ENCODE measurements around the gene DDHD1.
A peak's percentile ranks its signal among the peaks of the same experiment; 100 is the strongest.
"Not testable (repeated sequence)": the region's sequence is repeated elsewhere in the genome, so short reads cannot be mapped to it uniquely, and the experiment has no call there.

DDHD1 gene

DNA sequence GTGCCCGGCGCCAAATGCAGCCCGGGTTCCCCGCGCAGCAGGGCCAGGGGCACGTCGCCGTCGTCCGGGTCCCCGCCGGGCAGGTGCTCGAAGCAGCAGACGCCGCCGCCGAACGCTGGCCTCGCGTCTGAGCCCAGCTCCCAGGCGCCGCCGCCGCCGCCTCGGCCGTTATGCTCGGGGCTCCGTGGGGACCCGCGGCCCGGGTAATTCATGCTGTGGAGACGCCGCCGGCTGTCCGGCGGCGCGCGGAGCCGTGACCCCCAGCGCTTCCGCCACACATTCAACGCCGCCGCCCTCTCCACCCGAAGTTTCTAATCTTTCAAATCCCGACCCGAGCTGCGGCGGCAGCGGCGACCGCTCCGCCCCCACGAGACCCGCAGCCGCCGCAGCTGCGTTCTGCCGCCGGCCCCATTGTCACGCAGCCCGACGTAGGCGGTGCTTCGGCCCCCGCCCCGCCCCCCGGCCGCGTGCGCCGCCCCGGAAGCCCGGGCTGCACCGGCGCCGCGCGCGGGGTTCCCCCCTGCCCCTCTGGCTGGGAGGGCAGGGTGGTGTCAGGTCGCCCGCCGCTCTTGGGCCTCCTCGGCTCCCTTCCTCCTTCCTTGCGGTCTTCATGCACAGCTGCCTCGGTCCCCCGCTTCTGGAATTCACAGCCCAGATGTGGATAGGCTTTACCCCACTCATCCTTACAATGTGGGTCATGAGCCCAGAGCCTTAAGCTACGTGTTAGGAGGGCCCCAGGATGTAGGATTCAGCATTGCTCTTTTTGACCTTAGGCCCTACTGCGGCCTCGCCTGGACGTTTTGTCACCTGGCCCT, at the start of gene DDHD1:
TSS of gene DDHD1 (minus strand) at position 437 of the 815 bp plus-strand sequence. CDS start at position 212, 225 bp downstream.
- DNase-seq (ENCODE audit: low read depth in 2 of 2), result peak; percentile 73 to 76

DNA sequence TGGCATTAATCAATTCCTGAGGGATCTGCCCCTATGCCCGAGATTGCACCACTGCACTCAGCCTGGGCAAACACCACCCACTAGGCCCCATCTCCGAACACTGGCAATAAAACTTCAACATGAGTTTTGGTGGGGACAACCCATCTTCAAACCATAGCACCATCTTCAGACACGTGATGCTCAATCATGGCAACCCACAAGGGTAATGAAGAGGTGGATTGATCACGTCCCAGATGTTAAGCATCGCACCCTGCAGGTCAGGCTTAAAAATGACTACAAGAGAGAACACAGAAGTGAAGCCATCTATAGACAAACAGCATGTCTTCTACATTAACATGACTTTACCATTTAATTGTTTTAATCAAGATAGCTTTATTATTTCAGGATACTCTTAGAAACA, 42.8 kb upstream of the DDHD1 start:
- DNase-seq (ENCODE audit: low read depth in 2 of 2), result no peak

DNA sequence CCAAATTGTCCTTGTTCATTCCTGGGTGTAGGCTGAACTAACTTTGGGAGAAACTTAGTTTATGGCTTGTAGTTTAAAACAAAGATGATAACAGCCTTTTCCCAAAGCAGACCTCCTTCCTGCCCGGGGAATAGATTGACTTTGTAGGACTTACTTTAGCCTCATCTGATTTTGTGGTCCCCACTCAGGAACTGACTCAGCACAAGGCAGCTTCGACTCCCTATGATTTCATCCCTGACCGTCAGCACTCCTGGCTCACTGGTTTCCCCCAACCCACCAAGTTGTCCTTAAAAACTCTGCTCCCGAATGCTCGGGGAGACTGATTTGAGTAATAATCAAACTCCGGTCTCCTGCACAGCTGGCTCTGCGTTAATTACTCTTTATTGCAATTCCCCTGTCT, 40.1 kb upstream of the DDHD1 start:
- no peak for DNase-seq (ENCODE audit: low read depth in 2 of 2)

DNA sequence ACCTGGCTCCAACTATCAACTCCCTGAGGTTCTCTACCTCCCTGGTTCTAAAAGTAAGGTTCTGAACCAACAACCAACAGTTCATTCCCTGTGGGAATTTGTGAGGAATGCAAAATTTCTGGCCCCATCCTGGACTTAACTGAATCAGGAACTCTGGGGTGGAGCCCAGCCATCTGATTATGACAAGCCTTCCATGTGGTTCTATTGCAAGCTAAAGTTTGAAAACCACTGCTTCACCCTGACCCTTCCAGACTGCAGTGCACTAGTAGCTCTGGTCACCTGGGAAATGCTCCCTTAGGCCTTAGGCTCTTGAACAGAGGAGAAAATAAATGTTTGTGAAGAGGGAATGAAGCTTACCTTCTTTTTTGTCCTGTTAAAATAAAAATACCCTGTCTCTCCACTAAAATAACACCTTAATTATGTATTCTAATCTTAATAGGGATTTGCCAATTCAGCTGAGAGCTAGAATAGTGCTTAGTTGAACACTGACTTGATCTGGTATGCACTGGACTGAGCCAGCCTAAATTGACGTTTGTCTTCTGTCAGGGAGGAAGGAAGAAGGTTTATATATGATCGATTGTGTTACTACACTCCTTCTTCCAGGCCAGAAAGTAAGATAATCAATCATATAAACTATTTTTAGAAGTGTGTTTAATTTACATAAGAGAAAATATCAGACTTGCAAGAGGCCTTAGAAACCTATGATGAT, 39.1 kb upstream of the DDHD1 start:
- DNase-seq (ENCODE audit: low read depth in 2 of 2), result no peak

DNA sequence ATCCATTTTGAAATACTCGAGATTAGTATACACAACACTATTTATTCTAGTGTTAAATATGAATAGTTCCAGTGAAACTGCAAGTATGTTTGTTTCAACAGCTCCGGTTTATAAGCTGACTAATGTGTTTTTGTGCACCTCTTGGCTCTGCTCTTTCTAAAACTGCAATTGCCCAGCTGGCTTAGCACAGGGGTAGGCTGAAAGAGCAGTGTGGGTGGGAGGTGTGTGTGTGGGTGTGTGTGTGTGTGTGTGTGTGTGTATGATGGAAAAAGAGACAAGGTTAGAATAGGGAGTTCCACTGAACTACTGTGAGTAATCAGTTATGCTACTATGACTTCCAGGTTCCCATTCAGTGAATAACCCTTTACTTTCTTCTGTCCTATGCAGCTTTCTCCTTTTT, 37.8 kb upstream of the DDHD1 start:
- no peak for DNase-seq (ENCODE audit: low read depth in 2 of 2)

DNA sequence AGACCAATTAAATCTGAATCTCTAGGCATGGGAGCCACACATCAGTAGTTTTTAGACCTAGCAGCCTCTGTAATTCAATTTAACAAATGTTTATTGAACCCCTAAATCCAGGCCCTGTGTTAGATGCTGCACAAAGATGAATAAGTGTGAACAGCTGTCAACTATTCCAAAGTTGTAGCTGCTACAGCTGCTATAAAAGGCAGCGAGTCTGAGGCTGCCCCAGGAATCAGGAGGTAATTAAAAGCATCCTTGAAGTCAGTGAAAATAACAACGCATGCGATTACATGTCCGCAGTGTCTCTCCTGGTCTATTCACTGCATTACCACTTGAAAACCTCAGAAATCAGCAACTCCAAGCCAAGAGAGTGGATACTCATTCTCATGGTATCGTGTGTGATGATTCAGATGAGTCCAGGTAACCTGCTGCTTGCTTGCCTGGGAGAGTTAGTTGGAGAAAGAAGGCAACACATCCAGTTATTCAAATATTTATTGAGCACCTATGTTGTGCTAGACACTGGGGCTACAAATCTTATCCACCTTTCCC, 34.9 kb upstream of the DDHD1 start:
- DNase-seq (ENCODE audit: low read depth in 2 of 2), result no peak

DNA sequence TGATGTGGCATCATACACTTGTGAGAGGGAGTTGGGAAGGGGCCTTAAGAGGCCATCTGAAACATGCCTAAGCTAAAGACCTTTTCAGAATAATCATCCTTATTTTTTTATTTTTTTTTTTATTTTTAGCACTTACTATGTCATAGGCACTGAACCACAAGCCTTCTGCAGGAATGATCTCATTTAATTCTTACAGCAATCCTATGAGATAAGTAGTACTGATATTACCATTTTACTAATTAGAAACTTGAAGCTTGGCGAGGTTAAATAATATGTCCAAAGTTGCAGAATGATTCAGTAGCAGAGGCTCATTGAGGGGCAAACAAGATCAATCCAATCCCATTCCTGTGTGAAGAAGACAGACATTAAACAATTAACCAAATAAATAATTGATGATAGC, 33.4 kb upstream of the DDHD1 start:
- DNase-seq (ENCODE audit: low read depth in 2 of 2), result no peak

DNA sequence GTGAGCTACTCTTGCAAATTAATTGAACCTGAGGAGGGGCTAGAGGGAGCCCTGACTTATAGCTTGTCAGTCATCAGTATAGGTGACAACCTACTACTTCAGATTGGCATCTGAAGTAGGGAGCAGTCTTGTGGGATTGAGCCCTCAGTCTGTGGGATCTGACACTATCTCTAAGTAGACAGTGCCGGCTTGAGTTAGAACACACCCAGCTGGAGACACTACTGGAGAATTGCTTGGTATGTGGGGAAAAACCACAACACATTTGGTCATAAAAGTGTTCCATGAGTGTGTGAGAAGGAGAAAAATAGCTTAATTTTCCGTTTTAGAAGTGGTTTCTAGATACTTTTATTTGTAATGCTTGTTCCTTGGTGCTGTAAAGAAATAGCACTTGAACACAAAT, 30.5 kb upstream of the DDHD1 start:
- no peak for DNase-seq (ENCODE audit: low read depth in 2 of 2)

DNA sequence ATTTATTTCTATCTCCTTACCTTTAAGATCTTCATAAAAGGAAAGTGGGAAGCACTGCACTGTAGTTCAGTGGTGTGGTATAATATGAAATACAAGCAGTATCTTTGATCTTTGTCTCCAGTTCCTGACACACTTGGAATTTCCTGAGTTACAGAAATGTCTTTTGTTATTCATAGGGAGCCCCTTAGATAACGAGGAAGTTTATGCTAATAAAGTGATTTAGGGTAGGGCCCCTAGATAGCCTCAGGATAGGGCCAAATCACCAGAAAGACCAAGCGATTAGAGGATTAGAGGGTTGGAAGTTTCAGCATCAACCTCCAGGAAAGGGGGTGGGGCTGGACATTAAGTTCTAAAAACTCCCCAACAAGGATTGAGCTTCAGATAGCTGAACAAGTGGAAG, 29.9 kb upstream of the DDHD1 start:
- DNase-seq (ENCODE audit: low read depth in 2 of 2), result no peak

DNA sequence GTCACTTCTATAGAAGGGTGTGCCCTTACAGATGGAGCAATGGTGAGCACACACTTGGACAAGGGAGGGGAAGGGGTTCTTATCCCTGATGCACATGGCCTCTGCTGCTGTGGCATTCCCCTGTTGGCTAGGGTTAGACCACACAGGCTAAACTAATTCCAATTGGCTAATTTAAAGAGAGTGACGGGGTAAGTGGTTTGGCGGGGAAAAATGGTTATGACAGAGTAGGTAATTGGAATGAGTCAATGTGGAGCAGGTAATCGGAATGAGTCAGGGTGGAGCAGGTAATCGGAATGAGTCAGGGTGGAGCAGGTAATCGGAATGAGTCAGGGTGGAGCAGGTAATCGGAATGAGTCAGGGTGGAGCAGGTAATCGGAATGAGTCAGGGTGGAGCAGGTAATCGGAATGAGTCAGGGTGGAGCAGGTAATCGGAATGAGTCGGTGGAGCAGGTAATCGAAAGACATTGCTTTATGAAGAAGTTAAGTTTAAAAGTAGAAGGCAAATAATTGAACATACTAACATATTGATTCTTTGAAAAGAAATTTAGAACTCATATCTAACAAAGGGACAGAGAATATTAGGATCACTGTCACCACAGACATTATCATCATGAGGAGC, 28.4 kb upstream of the DDHD1 start:
- DNase-seq (ENCODE audit: low read depth in 2 of 2), result not testable (repeated sequence)

DNA sequence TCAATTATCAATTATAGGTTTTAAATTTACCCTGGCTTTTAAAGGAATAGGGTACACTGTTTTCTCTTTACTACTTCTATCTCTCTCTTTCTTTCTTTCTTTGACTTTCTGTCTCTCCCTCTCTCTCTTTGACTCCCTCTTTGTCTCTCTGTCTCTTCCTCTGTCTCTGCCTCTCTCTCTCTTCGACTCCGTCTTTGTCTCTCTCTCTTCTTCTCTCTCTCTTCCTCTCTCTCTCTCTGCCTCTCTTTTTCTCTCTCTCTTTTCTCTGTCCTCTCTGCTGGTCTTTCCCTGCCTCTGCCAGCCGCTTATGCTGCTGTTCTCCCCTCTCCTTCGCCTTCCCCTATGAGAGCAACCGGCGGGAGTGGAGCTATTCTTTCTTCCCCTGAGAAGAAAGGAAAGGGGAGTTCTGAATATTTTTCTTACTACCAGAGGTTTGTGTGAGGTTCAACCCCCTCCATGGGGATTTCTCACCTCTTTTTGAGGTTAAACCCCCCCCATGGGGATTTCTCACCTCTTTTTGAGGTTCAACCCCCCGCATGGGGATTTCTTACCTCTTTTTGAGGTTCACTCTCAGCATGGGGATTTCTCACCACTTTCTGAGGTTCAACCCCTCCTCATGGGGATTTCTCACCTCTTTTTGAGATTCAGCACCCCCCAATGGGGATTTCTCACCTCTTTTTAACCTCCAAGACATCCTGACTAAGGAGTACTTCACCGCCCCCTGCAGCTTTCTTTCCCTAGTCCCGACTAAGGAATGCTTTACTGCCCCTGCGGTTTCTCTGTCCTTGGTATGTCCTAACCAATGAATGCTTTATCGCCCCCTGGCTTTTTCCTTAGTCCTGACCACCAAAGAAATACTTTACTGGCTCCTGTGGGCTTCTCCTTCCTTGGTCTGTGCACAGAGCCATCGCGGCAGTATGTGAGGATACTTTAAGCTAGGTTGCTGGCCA, 27.4 kb upstream of the DDHD1 start:
- no peak for DNase-seq (ENCODE audit: low read depth in 2 of 2)

DNA sequence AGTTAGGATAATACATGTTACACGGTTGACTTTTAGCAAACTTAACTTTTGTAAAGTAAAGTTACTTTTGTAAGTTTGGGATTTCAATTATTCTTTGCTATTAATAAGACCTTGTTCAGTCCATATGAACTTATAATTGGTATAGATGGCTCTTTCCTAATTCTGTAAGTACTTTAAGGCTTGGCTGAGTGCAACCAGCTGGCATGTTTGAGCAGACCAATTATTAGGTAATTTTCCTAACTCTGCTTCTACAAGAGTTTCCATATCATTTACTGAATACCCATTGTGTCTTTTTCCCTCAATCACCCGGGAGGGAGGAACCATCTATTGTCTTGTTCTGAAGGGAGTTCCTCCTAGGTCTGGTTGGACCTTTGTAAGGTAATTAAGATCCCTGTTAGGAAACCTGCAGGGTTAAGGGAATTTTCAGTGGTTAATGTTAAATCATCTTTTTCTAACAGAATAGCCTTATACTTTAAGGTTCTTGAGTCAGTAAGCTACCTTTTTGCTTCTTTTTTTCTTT, 26.4 kb upstream of the DDHD1 start:
- DNase-seq (ENCODE audit: low read depth in 2 of 2), result not testable (repeated sequence)

DNA sequence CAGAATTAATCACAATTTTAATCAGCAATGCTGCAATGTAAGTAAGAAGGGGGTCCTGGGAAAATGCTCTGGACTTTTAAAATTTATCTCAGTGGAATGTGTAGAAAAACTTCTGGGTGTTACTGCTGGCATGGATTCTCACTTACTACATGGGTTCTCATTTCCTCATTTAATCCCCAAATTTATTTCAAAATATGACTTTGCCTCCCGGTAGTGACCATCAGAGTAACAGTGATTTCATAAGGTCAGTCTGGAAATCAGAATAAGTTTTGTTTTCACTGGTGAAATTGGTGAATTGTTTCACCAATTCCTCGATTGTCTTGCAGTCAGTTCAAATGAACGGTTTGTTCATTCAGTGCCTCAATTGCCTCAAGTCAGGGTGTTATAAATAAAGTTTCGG, 22.3 kb upstream of the DDHD1 start:
- no peak for DNase-seq (ENCODE audit: low read depth in 2 of 2)

DNA sequence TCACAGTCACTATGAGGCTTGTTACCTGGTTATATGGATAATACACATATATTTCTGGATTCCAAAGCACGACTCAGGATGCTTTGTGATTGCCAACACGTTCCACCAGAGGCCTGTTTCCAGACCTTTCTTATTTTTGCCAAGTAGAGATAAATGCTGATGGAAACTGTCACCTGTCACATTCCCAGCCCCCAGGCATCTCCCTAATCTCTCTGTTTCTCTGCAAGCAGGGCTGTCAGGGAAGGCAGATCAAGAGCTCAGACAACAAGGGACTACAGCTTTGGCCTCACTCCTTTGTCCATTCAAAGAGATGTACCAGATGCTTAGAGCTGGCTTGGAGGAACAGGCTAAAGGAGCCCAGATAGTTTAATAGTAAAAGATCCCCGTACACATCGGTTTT, 21.8 kb upstream of the DDHD1 start:
- no peak for DNase-seq (ENCODE audit: low read depth in 2 of 2)

DNA sequence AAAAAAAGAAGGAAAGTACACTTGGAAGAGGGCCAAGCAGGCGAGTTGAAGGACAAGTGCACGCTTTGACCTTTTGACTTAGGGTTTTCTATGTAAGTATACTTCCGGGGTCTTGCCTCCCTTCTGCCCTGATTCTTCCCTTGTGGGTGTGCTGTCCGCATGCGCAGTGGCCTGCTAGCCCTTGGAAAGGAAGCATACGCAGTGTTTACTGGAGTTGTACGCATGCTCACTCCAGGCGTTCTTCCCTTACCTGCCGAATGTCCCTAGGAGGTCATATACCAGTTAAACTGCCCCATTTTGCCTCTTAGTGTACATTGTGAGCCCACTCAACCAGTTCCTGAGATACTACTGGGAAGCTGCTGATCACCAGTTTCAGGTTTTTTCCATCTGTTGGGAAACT, 15.7 kb upstream of the DDHD1 start:
- no peak for DNase-seq (ENCODE audit: low read depth in 2 of 2)

DNA sequence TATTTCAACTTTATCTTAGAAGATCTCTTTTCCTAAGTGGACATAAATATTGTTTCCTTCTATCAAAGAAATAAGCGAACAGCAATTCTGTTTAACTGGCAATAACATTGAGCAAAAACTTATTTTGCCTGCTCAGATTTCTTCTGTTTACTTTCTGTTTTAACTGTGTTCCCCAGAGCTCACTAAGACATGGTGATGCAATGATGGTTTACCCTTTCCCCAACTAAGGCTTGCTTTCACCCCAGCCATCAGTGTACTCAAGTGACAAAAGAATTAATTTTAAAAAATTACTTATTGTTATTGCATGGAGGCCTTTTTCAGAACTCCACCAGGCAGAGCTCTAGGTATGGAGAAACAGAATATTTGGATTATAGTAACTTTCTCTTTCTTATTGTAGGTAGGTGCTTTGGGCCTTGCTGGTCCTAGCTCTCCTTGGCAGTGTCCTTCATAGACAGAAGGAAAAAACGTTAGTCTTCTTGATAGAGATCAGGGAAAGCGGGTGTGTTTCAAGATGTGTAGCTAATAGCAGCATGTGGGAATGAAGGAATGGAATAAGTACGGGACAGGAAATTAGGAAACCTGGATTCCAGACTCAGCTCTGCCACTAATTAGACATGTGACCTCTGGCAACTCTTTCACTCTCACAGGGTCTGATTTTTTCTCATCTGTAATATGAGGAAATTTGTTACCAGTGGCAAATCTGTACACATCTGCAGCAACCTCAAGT, 14.6 kb upstream of the DDHD1 start:
- DNase-seq (ENCODE audit: low read depth in 2 of 2), result no peak

DNA sequence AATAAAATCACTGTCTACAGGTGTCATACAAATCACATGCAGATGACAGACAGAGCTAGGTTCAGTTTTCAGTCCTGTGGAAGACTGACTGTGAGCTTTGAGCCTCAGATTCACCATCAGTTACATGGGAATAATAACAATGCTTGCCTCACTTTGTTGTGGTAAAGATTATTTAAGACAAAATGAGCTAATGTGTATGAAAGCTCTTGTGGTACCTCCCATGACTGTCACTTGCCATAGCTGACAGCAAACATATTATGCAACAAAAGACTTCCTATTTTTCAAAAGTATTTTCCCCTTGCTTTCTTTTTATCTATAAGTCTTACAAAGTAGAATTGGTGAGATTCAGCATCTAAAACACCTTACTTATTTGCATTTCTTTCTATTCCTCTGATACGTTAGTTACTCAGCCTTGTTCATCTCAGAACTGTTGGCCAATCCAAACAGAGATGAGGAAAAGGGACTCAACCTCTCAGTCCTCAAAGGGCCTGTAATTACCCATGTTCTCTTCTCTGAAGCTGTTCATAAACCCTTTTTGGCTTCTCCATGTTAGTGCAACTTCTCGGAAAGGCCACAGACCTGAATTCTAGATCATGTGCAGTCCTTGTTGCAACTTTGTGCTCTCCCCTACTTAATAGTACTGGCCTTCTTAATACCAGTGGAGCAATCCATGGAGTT, 8.8 kb upstream of the DDHD1 start:
- no peak for DNase-seq (ENCODE audit: low read depth in 2 of 2)

DNA sequence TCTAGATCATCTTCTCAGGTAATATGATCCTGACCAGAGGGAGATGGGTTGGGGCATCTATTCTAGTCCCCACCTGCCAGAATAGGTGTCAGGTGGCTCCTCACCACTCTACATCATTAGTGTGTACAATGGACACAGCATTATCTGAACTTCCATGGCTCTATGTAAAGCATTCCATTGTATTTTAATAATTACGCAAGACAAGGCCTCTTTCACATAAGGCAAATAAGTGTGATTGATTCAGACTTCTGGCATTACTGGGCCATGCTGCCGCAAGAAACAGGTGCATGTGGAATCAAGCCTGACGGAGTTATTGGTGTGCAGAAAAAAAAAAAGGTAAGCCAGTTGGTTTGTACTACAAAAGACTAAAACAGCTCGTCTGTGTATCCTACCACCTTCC, 3.1 kb upstream of the DDHD1 start:
- DNase-seq (ENCODE audit: low read depth in 2 of 2), result no peak

DNA sequence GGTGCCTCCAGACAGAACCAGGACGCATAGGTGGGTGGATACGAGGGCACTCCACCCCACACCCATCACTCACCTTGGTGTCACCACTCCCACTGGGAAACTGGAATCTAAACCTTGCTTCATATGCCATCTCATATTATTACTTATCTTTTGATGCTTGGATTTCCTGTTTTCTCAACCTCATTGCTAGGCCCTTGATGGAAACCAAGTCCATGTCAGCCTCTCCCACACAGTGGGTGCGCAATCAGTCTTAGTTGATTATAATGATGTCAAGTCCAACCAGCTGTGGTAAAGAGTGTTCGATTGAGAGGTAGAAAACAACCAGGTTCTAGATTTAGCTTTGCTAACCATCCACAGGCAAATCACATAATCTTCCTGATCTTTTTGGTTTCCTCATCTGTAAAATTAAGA, 584 bp upstream of the DDHD1 start:
- DNase-seq (ENCODE audit: low read depth in 2 of 2), result no peak

All from stimulated activated CD8-positive, alpha-beta memory T cell treated with anti-CD3 and anti-CD28 coated beads, Interleukin-2, amount 100 ng/mL, for 1 hour (primary cell).